ENCODE results near the gene SYNDIG1.

Gene SYNDIG1

DNA sequence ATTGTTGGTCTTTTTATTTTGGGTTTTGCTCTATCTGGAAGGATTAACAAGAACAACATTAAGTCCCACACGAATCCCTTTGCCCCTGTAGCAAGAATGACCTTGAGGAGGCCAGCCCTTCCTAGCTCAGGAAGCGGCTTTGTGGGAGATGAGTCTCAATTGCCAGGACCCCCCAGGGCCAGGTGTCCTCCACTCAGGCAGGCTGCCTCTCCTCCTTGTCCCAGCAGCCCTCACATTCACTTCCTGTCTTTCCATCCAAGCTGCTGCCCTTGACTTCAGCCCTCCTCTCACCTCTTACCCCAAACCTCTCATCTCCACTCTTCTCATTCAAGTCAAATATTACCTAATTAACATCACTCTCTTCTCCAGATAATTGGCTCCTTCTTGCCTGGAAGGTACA lies 22.6 kb upstream of the SYNDIG1 start:
- no peak for DNase-seq (ENCODE audit: low read depth)
- TF ChIP-seq, protein P1, sequence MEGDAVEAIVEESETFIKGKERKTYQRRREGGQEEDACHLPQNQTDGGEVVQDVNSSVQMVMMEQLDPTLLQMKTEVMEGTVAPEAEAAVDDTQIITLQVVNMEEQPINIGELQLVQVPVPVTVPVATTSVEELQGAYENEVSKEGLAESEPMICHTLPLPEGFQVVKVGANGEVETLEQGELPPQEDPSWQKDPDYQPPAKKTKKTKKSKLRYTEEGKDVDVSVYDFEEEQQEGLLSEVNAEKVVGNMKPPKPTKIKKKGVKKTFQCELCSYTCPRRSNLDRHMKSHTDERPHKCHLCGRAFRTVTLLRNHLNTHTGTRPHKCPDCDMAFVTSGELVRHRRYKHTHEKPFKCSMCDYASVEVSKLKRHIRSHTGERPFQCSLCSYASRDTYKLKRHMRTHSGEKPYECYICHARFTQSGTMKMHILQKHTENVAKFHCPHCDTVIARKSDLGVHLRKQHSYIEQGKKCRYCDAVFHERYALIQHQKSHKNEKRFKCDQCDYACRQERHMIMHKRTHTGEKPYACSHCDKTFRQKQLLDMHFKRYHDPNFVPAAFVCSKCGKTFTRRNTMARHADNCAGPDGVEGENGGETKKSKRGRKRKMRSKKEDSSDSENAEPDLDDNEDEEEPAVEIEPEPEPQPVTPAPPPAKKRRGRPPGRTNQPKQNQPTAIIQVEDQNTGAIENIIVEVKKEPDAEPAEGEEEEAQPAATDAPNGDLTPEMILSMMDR (conservative IDR thresholded peaks at IDR 0.05; ENCODE audit: low read depth, low read length): no peak
- no peak overlapping the region for H3K4me3 ChIP-seq (ENCODE audit: low read depth, low read length)

DNA sequence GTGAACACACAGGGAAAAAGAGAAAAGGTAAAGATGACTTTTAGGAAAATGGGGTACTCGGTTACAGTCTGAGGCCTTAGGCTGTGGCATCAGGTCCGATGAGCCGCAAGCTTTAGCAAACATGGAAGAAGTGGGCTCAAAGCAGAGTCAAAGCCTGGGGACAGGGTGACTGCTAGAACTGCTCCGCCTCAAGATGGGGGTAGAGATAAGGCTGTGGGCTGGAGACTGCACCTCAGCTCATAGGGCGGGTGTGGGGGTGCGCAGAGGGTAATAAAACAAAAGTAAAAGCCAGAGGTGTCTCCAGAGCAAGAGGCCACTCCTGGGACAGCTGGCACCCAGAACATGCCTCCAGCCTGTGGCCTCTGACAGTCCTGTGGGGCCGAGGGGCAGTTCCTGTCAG lies 21.3 kb upstream of the SYNDIG1 start:
- H3K4me3 ChIP-seq (ENCODE audit: low read depth, low read length): no peak overlapping the region
- TF ChIP-seq, protein P1 (conservative IDR thresholded peaks at IDR 0.05; ENCODE audit: low read depth, low read length): no peak
- no peak for DNase-seq (ENCODE audit: low read depth)

DNA sequence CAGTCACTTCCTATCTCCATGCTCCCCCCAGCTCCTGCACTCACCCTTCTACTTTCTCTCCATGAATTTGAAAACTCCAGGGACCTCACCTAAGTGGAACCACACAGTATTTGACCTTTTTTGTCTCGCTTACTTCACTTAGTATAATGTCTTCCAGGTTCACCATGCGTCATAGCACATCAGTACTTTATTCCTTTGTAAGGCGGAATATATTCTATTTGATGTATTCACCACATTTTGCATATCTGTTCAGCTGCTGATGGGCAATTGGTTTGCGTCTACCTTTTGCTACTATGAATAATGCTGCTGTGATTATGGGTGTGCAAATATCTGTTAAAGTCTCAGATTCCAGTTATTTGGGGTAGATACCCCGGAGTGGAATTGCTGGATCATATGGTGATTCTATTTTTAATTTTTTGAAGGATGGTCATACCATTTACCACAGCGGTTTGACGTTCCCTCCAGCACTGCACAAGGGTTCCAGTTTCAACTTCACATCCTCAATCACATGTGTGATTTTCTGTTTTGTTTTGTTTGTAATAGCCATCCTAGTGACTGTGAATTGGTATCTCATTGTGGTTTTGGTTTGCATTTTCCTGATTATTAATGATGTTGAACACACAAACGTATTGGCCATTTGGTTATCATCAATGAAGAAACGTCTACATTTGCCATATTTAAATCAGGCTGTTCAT lies 20.3 kb upstream of the SYNDIG1 start:
- no peak overlapping the region for H3K4me3 ChIP-seq (ENCODE audit: low read depth, low read length)
- no peak for DNase-seq (ENCODE audit: low read depth)
- TF ChIP-seq, protein P1 (conservative IDR thresholded peaks at IDR 0.05; ENCODE audit: low read depth, low read length): no peak

DNA sequence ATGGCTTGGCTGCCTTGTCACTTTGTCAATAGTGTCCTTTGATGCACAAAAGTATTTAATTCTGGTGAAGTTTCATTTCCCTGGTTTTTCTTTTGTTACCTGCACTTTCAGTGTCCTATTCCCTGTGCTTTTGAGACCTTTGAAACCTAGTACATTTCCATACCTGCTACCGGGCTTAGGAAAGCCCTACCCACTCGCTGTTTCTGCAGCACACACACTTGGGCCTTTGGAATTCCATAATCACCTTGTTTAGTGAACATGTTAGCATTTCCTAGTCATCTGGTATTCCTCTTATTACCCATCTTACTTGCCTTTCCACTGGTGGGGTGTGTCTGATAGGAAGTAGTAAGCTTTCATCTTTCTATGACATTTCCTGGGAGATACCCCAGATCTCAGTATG lies 19.3 kb upstream of the SYNDIG1 start:
- DNase-seq (ENCODE audit: low read depth): no peak
- TF ChIP-seq, protein P1 (conservative IDR thresholded peaks at IDR 0.05; ENCODE audit: low read depth, low read length): no peak
- H3K4me3 ChIP-seq (ENCODE audit: low read depth, low read length): no peak overlapping the region

DNA sequence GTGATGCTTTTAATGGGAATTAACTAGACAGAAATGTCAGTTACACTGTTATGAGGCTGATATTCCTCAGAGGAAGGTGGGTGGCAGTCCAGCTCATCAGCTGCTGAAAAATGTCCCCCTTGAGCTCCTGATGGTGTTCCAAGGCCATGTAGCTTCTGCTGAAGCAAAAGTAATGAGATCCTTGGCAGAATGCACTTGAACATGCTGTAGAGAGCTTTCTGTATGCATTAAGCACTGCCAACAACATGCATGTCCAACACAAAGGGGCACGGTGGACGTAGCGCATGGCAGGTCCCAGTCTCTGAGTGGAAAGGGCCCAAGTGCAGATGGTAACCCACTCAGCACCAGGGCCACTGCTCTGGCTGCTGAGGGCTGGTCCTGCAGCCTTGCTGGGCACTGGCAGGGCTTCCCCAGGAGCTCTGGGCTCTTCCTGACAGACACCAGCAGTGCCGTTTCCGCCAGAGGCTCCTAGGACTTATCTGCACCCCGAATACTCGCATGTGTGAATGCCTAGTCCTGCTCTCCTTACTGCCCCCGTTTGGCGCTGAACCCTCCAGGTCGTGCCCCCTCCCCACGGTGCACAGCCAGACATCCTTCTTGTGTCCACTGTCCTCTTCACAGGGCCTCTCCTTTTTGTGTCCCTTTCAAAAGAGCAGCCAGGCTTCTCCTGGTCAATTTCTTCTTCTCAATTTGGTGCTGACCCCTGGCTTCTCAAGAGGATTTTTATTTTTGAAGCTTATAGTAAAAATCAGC lies 18.6 kb upstream of the SYNDIG1 start:
- TF ChIP-seq, protein P1 (conservative IDR thresholded peaks at IDR 0.05; ENCODE audit: low read depth, low read length): no peak
- H3K4me3 ChIP-seq (ENCODE audit: low read depth, low read length): no peak overlapping the region
- no peak for DNase-seq (ENCODE audit: low read depth)

DNA sequence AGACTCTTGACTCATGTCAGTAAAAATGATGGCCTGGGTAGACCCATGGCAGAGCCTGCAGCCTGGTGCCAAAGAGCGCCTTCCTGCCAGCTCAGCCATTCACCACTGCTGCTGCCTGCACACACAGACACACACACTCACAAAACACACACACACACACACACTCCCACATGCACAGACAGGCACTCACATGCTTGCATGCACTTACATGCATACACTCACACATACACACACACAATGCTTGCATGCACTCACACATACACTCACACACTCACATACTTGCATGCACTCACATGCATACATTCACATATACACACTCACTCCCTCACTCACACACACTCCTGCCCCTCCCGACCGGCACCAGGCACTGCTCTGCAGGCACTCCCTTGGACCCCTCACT lies 18.0 kb upstream of the SYNDIG1 start:
- H3K4me3 ChIP-seq (ENCODE audit: low read depth, low read length): no peak overlapping the region
- TF ChIP-seq, protein P1 (conservative IDR thresholded peaks at IDR 0.05; ENCODE audit: low read depth, low read length): no peak
- DNase-seq (ENCODE audit: low read depth): no peak

DNA sequence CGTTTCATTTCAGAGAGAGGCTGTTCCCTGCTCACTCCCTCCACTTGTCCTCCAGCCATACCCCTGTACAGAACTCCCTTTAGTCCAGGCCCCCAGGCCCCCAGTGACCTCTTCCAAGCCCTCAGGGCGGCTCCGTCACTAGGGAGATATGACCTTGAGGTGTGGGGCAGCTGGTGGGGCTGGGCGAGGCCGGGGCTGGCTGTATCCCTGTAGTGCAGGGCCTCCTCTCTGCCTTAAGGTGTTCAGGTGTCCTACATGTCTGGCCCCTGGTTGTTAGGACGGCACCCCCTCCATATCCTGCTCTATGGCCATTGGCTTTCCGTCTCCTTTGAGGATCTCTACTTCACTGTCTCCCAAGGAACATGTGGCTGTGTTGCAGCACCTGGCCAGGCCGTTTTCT lies 17.4 kb upstream of the SYNDIG1 start:
- no peak overlapping the region for H3K4me3 ChIP-seq (ENCODE audit: low read depth, low read length)
- DNase-seq (ENCODE audit: low read depth): no peak
- TF ChIP-seq, protein P1 (conservative IDR thresholded peaks at IDR 0.05; ENCODE audit: low read depth, low read length): no peak

All from choroid plexus epithelial cell (primary cell).